Breast epithelium (tissue), 3 donors: Measurements from ENCODE around the gene MXRA7.

Source experiments
- CTCF ChIP-seq, 3 donors: fragments of 450-650 bp; IDR thresholded peaks; one replicate each; pipeline ENCODE4 v1.5.1; 2016 to 2017; ENCODE audit warnings: antibody characterized with exemption in 3 of 3, mild to moderate bottlenecking in 3 of 3, moderate library complexity in 3 of 3
- POLR2A ChIP-seq: fragments of 450-650 bp; IDR thresholded peaks from one replicate; pipeline ENCODE4 v1.6.1; 2016; ENCODE audit warnings: antibody characterized with exemption, mild to moderate bottlenecking, moderate library complexity

GRCh38 chr17:76733618-76733957 lies 22.8 kb upstream of the MXRA7 start:
- TF ChIP-seq CTCF (IDR thresholded peaks at IDR 0.05): no peak
- TF ChIP-seq POLR2A: no peak
